K562 treated with DMSO at 1 percent for 12 hours (cell line): Measurements from ENCODE around the gene LZTS2. TPM values are rescaled to one million over a fixed set of nuclear protein-coding genes. Genes with fewer than 3 reads are reported as not detected.

Experiments
- total RNA-seq: library from RNA; unstranded; fragments of 300-600 nt; gene quantifications from 2 replicates; pipeline ENCODE4 v1.2.3, GENCODE V29; 2022; ENCODE audit not compliant: insufficient read depth

Gene LZTS2, protein sequence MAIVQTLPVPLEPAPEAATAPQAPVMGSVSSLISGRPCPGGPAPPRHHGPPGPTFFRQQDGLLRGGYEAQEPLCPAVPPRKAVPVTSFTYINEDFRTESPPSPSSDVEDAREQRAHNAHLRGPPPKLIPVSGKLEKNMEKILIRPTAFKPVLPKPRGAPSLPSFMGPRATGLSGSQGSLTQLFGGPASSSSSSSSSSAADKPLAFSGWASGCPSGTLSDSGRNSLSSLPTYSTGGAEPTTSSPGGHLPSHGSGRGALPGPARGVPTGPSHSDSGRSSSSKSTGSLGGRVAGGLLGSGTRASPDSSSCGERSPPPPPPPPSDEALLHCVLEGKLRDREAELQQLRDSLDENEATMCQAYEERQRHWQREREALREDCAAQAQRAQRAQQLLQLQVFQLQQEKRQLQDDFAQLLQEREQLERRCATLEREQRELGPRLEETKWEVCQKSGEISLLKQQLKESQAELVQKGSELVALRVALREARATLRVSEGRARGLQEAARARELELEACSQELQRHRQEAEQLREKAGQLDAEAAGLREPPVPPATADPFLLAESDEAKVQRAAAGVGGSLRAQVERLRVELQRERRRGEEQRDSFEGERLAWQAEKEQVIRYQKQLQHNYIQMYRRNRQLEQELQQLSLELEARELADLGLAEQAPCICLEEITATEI
- total RNA-seq = 38.2 and 39.9 TPM in 2 replicates

DNA sequence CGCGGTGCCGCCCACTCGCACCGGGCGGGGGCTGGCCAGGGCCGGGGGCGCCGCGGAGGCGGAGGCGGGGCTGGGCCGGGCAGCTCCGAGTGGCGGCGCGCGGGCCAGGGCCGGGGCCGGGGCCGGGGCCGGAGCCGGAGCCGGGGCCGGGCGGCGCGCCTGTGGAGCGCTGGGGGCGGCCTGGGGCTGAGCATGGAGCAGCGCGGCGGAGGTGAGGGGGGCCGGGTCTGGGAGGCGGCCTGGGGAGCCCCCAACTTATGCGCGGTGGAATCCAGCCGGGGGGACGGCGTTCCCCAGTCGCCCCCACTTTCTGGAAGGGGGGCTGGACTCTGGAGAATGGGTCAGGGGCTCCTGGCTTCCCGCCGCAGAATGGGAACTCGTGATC lies at the start of gene LZTS2:
LZTS2 (plus strand) TSS at position 67 of the 385 bp plus-strand sequence. CDS start 2,731 bp downstream, outside the sequence.

DNA sequence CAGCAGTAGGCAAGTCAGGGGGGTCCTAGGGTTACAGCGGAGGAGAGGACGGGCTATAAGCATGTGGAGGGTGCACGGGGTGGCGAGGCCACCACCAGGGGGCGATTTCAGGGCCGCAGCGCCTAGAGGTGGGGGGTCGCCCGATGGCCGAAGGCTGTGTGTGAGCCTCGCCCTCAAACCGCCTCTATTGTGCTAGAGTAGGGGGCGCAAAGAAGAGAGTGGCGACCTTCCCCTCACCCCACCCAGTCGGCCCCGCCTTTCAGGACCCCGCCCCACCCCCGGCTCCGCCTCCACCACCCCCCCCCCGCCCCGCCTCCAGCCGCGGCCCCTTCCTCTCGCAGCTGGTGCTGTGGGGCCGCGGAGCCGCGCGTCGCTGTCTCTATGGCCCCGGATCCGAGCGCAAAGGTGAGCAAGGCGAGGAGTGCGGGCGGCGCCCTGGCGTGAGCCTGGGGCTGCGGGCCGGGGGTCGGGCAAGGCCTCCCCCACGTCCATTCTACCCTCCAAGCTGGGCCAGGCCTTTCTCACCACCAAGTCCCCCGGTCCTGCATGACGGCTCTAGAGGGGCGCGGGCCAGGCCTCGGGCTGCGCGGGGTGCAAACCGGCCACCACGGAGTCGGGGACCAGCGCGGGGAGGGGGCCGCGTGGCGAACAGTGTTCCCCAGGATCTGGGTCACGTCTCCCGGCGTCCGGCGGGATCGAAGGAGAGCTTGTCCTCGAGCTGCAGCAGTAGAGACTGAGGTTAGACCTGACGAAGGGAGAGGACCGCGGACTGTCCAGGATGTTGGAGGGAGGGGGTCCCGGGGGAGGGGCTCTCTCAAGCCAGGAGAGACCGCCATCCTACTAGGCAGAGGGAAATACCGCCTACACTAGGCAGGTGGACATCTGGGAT lies 30.2 kb upstream of the LZTS2 start, which contains the start of gene SEMA4G:
SEMA4G (plus strand) TSS at position 318 of the 889 bp plus-strand sequence. CDS start 3,409 bp downstream, outside the sequence.

DNA sequence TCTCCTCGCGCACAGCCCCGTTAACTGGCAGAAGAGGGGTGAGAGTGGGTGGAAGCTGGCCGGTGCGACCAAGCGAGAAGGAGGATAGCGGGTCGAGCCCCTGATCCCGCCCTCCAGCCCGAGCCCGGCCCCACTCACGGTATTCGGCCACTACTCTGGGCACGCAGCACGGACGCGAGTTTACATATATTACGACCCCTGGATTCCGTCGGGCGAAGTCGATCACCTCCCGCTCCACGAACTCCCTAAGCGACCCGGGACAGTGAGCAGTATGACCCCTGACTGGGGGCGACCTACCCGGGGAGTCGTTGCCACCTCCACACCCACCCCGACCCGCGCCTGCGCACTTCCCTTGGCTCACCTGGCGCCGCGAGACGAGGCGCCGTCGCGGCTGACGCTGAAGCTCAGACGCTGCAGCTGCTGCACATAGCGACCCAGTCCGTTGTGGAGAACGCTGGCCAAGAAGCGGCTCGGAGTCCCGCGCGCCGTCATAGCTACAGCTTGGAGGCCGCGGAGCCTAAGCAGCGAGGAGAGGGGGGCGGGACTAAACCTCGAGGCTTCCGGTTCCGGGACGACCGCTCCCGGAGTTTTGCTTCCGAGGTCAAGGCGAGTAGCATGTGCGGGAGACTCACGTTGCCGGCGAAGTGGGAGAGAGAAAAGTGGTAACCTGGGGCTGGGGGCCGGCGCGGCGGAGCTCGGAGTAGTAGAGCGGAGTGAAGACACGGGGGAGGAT lies 12.5 kb upstream of the LZTS2 start, which contains the start of the genes MRPL43 and TWNK:
MRPL43 (minus strand) TSS at position 546 of the 733 bp plus-strand sequence; CDS start at position 492, 54 bp downstream.
TWNK (plus strand) TSS at position 592 of the 733 bp plus-strand sequence. CDS start 668 bp downstream, outside the sequence.

DNA sequence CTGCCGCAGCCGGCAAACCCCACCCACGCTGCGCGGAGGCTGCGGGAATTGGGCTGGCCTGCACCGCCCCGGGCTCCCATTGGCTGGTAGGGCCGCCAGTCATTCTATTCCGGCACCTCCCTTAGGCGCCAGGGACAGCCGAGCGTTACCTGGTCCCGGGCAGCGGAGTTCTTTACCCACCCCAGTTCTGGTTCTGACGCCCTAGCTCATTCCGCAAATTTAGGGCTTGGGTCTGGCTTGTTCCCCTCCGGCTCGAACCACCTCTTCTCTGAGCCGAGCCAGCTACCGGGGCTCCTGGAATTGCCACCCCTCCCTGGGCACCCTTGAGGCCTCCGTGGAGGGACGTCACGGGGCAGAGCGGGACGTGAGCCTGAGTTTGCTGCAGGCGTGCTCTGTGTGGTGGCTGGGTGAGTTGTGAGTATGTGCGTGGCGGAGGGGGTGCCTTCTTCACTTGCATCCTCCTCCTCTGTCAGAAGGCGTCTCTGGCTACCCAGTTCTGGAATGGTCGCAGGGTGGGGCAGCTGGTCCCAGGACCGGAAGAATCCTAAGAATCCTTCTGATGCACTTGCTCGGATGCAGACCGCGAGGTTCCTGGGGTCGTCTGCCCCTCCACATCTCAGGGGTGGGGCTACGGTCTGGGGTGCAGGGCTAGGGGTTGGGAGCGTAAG lies 31.7 kb downstream of the LZTS2 start, which contains the start of the genes PDZD7 and SFXN3:
PDZD7 (minus strand) TSS at position 2 of the 668 bp plus-strand sequence. CDS start 910 bp downstream, outside the sequence.
SFXN3 (plus strand) TSS at position 107 of the 668 bp plus-strand sequence. CDS start 3,461 bp downstream, outside the sequence.

Other genes starting within 250 kb of the LZTS2 start
- gene SLF2, start 86.8 kb upstream of the LZTS2 start, total RNA-seq = 8.9 and 16.0 TPM in 2 replicates
- 1.5 and 1.8 TPM in 2 replicates for gene SEMA4G, start 30.3 kb upstream of the LZTS2 start, total RNA-seq
- 51.9 and 54.0 TPM in 2 replicates for gene MRPL43, start 12.3 kb upstream of the LZTS2 start, total RNA-seq
- gene TWNK, start 12.3 kb upstream of the LZTS2 start, total RNA-seq = 3.8 and 6.2 TPM in 2 replicates
- gene PDZD7, start 31.3 kb downstream of the LZTS2 start, total RNA-seq = 0.27 and 0.78 TPM in 2 replicates
- 1.1 and 2.1 TPM in 2 replicates for gene SFXN3, start 31.4 kb downstream of the LZTS2 start, total RNA-seq
- gene KAZALD1, start 62.2 kb downstream of the LZTS2 start, total RNA-seq = 15.6 and 15.8 TPM in 2 replicates
- 0.22 TPM in 1 of 2 replicates, not detected in the other for gene TLX1, start 131.5 kb downstream of the LZTS2 start, total RNA-seq
- not detected in 2 replicates for gene LBX1, start 229.7 kb downstream of the LZTS2 start, total RNA-seq